Measurements from ENCODE around the gene SHB.

The SHB gene

GRCh38 chr9:38039907-38040682, 28.9 kb downstream of the SHB start:
- DNase-seq: peak; percentile 88

- peak; percentile 85 for DNase-seq
Measured at GRCh38 chr9:38039090-38039906, 29.7 kb downstream of the SHB start.

GRCh38 chr9:38038307-38039089, 30.5 kb downstream of the SHB start:
- DNase-seq: peak; percentile 74

- no peak for DNase-seq
Measured at GRCh38 chr9:38037981-38038306, 31.1 kb downstream of the SHB start.

GRCh38 chr9:38036359-38037084, 32.5 kb downstream of the SHB start:
- peak; percentile 76 for DNase-seq

- DNase-seq: no peak
Measured at GRCh38 chr9:38035873-38036272, 33.2 kb downstream of the SHB start.

- DNase-seq: no peak
Measured at GRCh38 chr9:38033941-38034340, 35.1 kb downstream of the SHB start.

GRCh38 chr9:38032266-38033110, 36.5 kb downstream of the SHB start:
- DNase-seq: no peak

- DNase-seq: no peak
Measured at GRCh38 chr9:38031594-38031993, 37.4 kb downstream of the SHB start.

- no peak for DNase-seq
Measured at GRCh38 chr9:38030658-38031057, 38.4 kb downstream of the SHB start.

- no peak for DNase-seq
Measured at GRCh38 chr9:38029915-38030638, 39.0 kb downstream of the SHB start.

- no peak for DNase-seq
Measured at GRCh38 chr9:38027714-38028113, 41.3 kb downstream of the SHB start.

- DNase-seq: no peak
Measured at GRCh38 chr9:38026840-38027527, 42.0 kb downstream of the SHB start.

GRCh38 chr9:38026021-38026809, 42.8 kb downstream of the SHB start:
- DNase-seq: no peak

GRCh38 chr9:38025166-38025565, 43.9 kb downstream of the SHB start:
- DNase-seq: no peak

GRCh38 chr9:38024036-38024681, 44.9 kb downstream of the SHB start:
- DNase-seq: no peak

- DNase-seq: no peak
Measured at GRCh38 chr9:38023661-38024035, 45.4 kb downstream of the SHB start.

- DNase-seq: no peak
Measured at GRCh38 chr9:38022995-38023394, 46.0 kb downstream of the SHB start.

- DNase-seq: no peak
Measured at GRCh38 chr9:38022203-38022895, 46.7 kb downstream of the SHB start.

Measured in hematopoietic multipotent progenitor cell treated with erythropoietin and hydrocortisone succinate and interleukin-3 and kit ligand, for 8 days (in vitro differentiated cells).